WTC11 (cell line): Measurements from ENCODE around the gene SGMS1.

Source experiments
- MYBL2 ChIP-seq: sonication (generic); formaldehyde crosslinking; IDR thresholded peaks from 2 replicates; pipeline ENCODE4 v1.8.1; 2023; ENCODE audit warnings: mild to moderate bottlenecking, moderate library complexity, missing genetic modification reagents
- PRDM15 ChIP-seq: sonication (generic); formaldehyde crosslinking; IDR thresholded peaks from 2 replicates; pipeline ENCODE4 v1.8.0; 2022; ENCODE audit warnings: missing genetic modification reagents
- SP1 ChIP-seq: sonication (generic); formaldehyde crosslinking; conservative IDR thresholded peaks from 2 replicates; pipeline ENCODE4 v1.8.1; 2022; ENCODE audit warnings: missing genetic modification reagents

GRCh38 chr10:50360077-50360850 lies 263.5 kb downstream of the SGMS1 start:
- TF ChIP-seq SP1 (CRISPR knock-in tag) = no peak
- no peak for TF ChIP-seq PRDM15 (CRISPR knock-in tag)
- no peak for TF ChIP-seq MYBL2 (CRISPR knock-in tag)
